Neuronal stem cell (in vitro differentiated cells): ENCODE results near the gene PAM.

ENCODE experiments used
- DNase-seq: peaks from one replicate; pipeline ENCODE4 v3.0.0-alpha.2; 2013; ENCODE audit warnings: low spot score
- H2AFZ ChIP-seq: one replicate; pipeline ENCODE4 v1.6.1; 2013; ENCODE audit warnings: mild to moderate bottlenecking, low read length, inconsistent platforms
- H2AK5ac ChIP-seq: 2 replicates; pipeline ENCODE4 v1.6.1; 2013; ENCODE audit warnings: low read depth, mild to moderate bottlenecking, inconsistent platforms, low read length, moderate library complexity, mixed read lengths
- H2BK120ac ChIP-seq: 2 replicates; pipeline ENCODE4 v1.6.1; 2013; ENCODE audit warnings: low read depth, mild to moderate bottlenecking, inconsistent platforms, low read length, moderate library complexity, mixed read lengths
- H2BK12ac ChIP-seq: one replicate; pipeline ENCODE4 v1.6.1; 2013; ENCODE audit warnings: low read length, inconsistent platforms
- H2BK15ac ChIP-seq: 2 replicates; pipeline ENCODE4 v1.6.1; 2013; ENCODE audit warnings: mild to moderate bottlenecking, low read length, inconsistent platforms, mixed read lengths
- H2BK5ac ChIP-seq: one replicate; pipeline ENCODE4 v1.6.1; 2013; ENCODE audit warnings: inconsistent platforms, mild to moderate bottlenecking, low read length, moderate library complexity
- H3K14ac ChIP-seq: one replicate; pipeline ENCODE4 v1.6.1; 2013; ENCODE audit warnings: low read length, inconsistent platforms
- H3K18ac ChIP-seq: 2 replicates; pipeline ENCODE4 v1.6.1; 2013; ENCODE audit warnings: low read length, inconsistent platforms
- H3K23ac ChIP-seq: 2 replicates; pipeline ENCODE4 v1.6.1; 2013; ENCODE audit warnings: low read depth, mild to moderate bottlenecking, mixed read lengths, low read length, inconsistent platforms; ENCODE audit not compliant: poor library complexity
- H3K27ac ChIP-seq: replicated peaks from 3 replicates; pipeline ENCODE4 v1.5.1; 2013; ENCODE audit warnings: low read length, inconsistent platforms
- H3K27me3 ChIP-seq, 3 experiments: 2 replicates each; pipeline ENCODE4 v1.6.1; 2013; ENCODE audit warnings: low read length in 3 of 3, mild to moderate bottlenecking in 2 of 3, inconsistent platforms in 1 of 3, low read depth in 1 of 3, mixed read lengths in 1 of 3, moderate library complexity in 1 of 3; ENCODE audit not compliant: control insufficient read depth in 3 of 3, insufficient read depth in 3 of 3
- H3K36me3 ChIP-seq, 2 donors: replicated peaks in 1 of 2; 2 replicates each; pipeline ENCODE4 v1.6.1; 2013; ENCODE audit warnings: low read length in 2 of 2; ENCODE audit not compliant: control insufficient read depth in 2 of 2, insufficient read depth in 2 of 2
- H3K4ac ChIP-seq: 2 replicates; pipeline ENCODE4 v1.6.1; 2013; ENCODE audit warnings: inconsistent platforms, mild to moderate bottlenecking, low read length, moderate library complexity
- H3K4me1 ChIP-seq, 2 donors: 1 replicate in 1 of 2; 2 replicates in 1 of 2; pipeline ENCODE4 v1.6.1; 2013; ENCODE audit warnings: low read length in 2 of 2, low read depth in 1 of 2; ENCODE audit not compliant: control insufficient read depth in 2 of 2, insufficient read depth in 1 of 2
- H3K4me2 ChIP-seq: one replicate; pipeline ENCODE4 v1.6.1; 2013; ENCODE audit warnings: mild to moderate bottlenecking, low read length, inconsistent platforms; ENCODE audit not compliant: insufficient read depth, poor library complexity, severe bottlenecking
- H3K4me3 ChIP-seq, 2 donors: 2 replicates each; pipeline ENCODE4 v1.5.1; 2013; ENCODE audit warnings: low read length in 2 of 2, mild to moderate bottlenecking in 2 of 2, inconsistent platforms in 1 of 2, moderate library complexity in 1 of 2
- H3K79me1 ChIP-seq: one replicate; pipeline ENCODE4 v1.6.1; 2013; ENCODE audit warnings: low read depth, mild to moderate bottlenecking, inconsistent platforms, low read length, moderate library complexity
- H3K9ac ChIP-seq: one replicate; pipeline ENCODE4 v1.6.1; 2013; ENCODE audit warnings: mild to moderate bottlenecking, low read depth, low read length, inconsistent platforms; ENCODE audit not compliant: poor library complexity
- H3K9me3 ChIP-seq, 2 donors: replicated peaks in 1 of 2; 2 replicates each; pipeline versions ENCODE3 to v1.6.1; 2013; ENCODE audit warnings: low read length in 2 of 2, mild to moderate bottlenecking in 2 of 2, inconsistent platforms in 1 of 2, low read depth in 1 of 2, mixed read lengths in 1 of 2, moderate library complexity in 1 of 2; ENCODE audit not compliant: control insufficient read depth in 2 of 2, insufficient read depth in 1 of 2
- H4K8ac ChIP-seq: one replicate; pipeline ENCODE4 v1.6.1; 2013; ENCODE audit warnings: low read depth, mild to moderate bottlenecking, inconsistent platforms, low read length, moderate library complexity
- H4K91ac ChIP-seq: one replicate; pipeline ENCODE4 v1.6.1; 2013; ENCODE audit warnings: low read length, low read depth, mild to moderate bottlenecking, inconsistent platforms; ENCODE audit not compliant: poor library complexity
- WGBS, 2 donors: extraction: QIAGEN DNeasy Blood & Tissue Kit; methylation state at CpG; one replicate each; pipeline ENCODE4 v1.1.7; 2013; ENCODE audit warnings: missing lambda C conversion rate in 2 of 2, mixed read lengths in 1 of 2; ENCODE audit not compliant: insufficient read length in 2 of 2, insufficient replicate concordance in 1 of 2; ENCODE audit errors: extremely low coverage in 2 of 2; 5-methylcytosine and 5-hydroxymethylcytosine counted together

Gene PAM

GRCh38 chr5:102818345-102818744 lies 63.2 kb downstream of the PAM start:
- no peak overlapping the region for H3K4me2 ChIP-seq
- no peak overlapping the region for H3K4ac ChIP-seq
- H2BK12ac ChIP-seq: no peak overlapping the region
- H3K79me1 ChIP-seq: no peaks in the 10 kb centered on the region
- H3K36me3 ChIP-seq: no peaks in the 10 kb centered on the region
- H3K9ac ChIP-seq: no peak overlapping the region
- H3K4me1 ChIP-seq: peaks cover 0 to 3% of the 10 kb centered on the region in 2 donors
- no peak overlapping the region for H3K27ac ChIP-seq
- no peak overlapping the region for H2BK120ac ChIP-seq
- no peak overlapping the region for H3K4me3 ChIP-seq
- no peak overlapping the region for H4K91ac ChIP-seq
- H3K18ac ChIP-seq: no peak overlapping the region
- H3K23ac ChIP-seq: no peak overlapping the region
- H3K27me3 ChIP-seq: no peaks in the 10 kb centered on the region
- no peak overlapping the region for H2AK5ac ChIP-seq
- H2BK5ac ChIP-seq: no peak overlapping the region
- no CpG with 5 or more reads among the region's 1 CpG for WGBS, 2 donors
- DNase-seq: no peak
- no peak overlapping the region for H4K8ac ChIP-seq
- H3K9me3 ChIP-seq: no peaks in the 10 kb centered on the region
- no peak overlapping the region for H2BK15ac ChIP-seq
- no peak overlapping the region for H3K14ac ChIP-seq
- H2AFZ ChIP-seq: no peak overlapping the region

- Histone ChIP-seq H3K23ac (no peak overlapping the region), H2AFZ (no peak overlapping the region), H3K27me3 (no peaks in the 10 kb centered on the region), H2BK12ac (no peak overlapping the region), H3K4me3 (no peak overlapping the region), H3K27ac (no peak overlapping the region), H2AK5ac (no peak overlapping the region), H3K36me3 (no peaks in the 10 kb centered on the region), H3K18ac (no peak overlapping the region), H3K4me2 (no peak overlapping the region), H4K8ac (no peak overlapping the region), H3K9me3 (no peaks in the 10 kb centered on the region), H3K4ac (no peak overlapping the region), H3K14ac (no peak overlapping the region), H2BK120ac (no peak overlapping the region), H2BK15ac (no peak overlapping the region), H3K79me1 (no peaks in the 10 kb centered on the region), H3K4me1 (peaks cover 0 to 3% of the 10 kb centered on the region in 2 donors), H3K9ac (no peak overlapping the region), H4K91ac (no peak overlapping the region), H2BK5ac (no peak overlapping the region)
- no CpG with 5 or more reads among the region's 5 CpGs for WGBS, 2 donors
- no peak for DNase-seq
Measured at GRCh38 chr5:102818934-102819333, 63.8 kb downstream of the PAM start.

- H2AK5ac ChIP-seq: no peak overlapping the region
- H4K8ac ChIP-seq: no peak overlapping the region
- no peak overlapping the region for H2AFZ ChIP-seq
- H3K14ac ChIP-seq: no peak overlapping the region
- H3K79me1 ChIP-seq: no peaks in the 10 kb centered on the region
- H3K9ac ChIP-seq: no peak overlapping the region
- no peak overlapping the region for H3K4me2 ChIP-seq
- H3K27ac ChIP-seq: no peak overlapping the region
- no peak for DNase-seq
- no peak overlapping the region for H3K4ac ChIP-seq
- no peak overlapping the region for H2BK120ac ChIP-seq
- H3K4me3 ChIP-seq: no peak overlapping the region
- H3K27me3 ChIP-seq: no peaks in the 10 kb centered on the region
- H2BK15ac ChIP-seq: no peak overlapping the region
- H3K18ac ChIP-seq: no peak overlapping the region
- H3K23ac ChIP-seq: no peak overlapping the region
- WGBS, 2 donors: no CpG with 5 or more reads among the region's 5 CpGs
- H2BK12ac ChIP-seq: no peak overlapping the region
- H4K91ac ChIP-seq: no peak overlapping the region
- no peak overlapping the region for H2BK5ac ChIP-seq
- H3K4me1 ChIP-seq: peaks cover 0 to 3% of the 10 kb centered on the region in 2 donors
- H3K36me3 ChIP-seq: no peaks in the 10 kb centered on the region
- H3K9me3 ChIP-seq: no peaks in the 10 kb centered on the region
Measured at GRCh38 chr5:102819634-102820033, 64.5 kb downstream of the PAM start.

GRCh38 chr5:102823441-102823874 lies 68.4 kb downstream of the PAM start:
- Histone ChIP-seq H3K27me3 (no peaks in the 10 kb centered on the region), H3K27ac (no peak overlapping the region), H3K36me3 (no peaks in the 10 kb centered on the region), H2BK15ac (no peak overlapping the region), H3K4me3 (no peak overlapping the region), H3K4ac (no peak overlapping the region), H3K23ac (no peak overlapping the region), H3K4me1 (peaks cover 0 to under 1% of the 10 kb centered on the region in 2 donors), H4K8ac (no peak overlapping the region), H2BK120ac (no peak overlapping the region), H4K91ac (no peak overlapping the region), H3K79me1 (no peaks in the 10 kb centered on the region), H2BK12ac (no peak overlapping the region), H3K9me3 (no peaks in the 10 kb centered on the region), H2BK5ac (no peak overlapping the region), H3K4me2 (no peak overlapping the region), H3K9ac (no peak overlapping the region), H3K14ac (no peak overlapping the region), H2AFZ (no peak overlapping the region), H3K18ac (no peak overlapping the region), H2AK5ac (no peak overlapping the region)
- no peak for DNase-seq
- no CpG with 5 or more reads among the region's 1 CpG for WGBS, 2 donors
